ENCODE results near the gene GTF2IRD2.
"Not testable (repeated sequence)": the region's sequence is repeated elsewhere in the genome, so short reads cannot be mapped to it uniquely, and the experiment has no call there.

DNA sequence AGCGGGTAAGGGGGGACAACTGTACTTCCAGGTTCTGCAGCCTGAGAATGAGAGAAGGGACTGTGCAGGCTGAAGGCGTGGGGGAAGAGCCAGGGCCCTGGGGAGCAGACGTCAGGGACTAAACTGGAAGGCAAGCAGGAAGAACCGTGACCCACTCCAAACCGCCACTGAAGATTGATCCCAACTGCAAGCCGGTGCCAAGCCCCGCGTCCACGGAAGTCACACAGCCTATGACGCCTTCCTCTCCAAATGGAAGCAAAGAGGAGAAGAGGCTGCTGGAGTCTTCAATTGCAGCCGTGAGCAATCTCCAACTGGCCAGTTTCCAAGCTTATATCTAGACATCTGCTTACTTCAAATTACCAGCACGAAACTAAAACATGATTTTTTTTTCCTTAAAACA is 1.6 kb downstream of the GTF2IRD2 start:
- TF ChIP-seq, protein P1, sequence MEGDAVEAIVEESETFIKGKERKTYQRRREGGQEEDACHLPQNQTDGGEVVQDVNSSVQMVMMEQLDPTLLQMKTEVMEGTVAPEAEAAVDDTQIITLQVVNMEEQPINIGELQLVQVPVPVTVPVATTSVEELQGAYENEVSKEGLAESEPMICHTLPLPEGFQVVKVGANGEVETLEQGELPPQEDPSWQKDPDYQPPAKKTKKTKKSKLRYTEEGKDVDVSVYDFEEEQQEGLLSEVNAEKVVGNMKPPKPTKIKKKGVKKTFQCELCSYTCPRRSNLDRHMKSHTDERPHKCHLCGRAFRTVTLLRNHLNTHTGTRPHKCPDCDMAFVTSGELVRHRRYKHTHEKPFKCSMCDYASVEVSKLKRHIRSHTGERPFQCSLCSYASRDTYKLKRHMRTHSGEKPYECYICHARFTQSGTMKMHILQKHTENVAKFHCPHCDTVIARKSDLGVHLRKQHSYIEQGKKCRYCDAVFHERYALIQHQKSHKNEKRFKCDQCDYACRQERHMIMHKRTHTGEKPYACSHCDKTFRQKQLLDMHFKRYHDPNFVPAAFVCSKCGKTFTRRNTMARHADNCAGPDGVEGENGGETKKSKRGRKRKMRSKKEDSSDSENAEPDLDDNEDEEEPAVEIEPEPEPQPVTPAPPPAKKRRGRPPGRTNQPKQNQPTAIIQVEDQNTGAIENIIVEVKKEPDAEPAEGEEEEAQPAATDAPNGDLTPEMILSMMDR (IDR thresholded peaks at IDR 0.05; ENCODE audit: control extremely low read depth in 1 of 3, insufficient read depth in 1 of 3, low read depth in 1 of 3, low read length in 3 of 3) = not testable (repeated sequence)
- not testable (repeated sequence) for TF ChIP-seq POLR2AphosphoS5 (IDR thresholded peaks at IDR 0.05; ENCODE audit: low read depth, low read length); SIX5 (IDR thresholded peaks at IDR 0.05; ENCODE audit: low read depth, low read length); BACH1 (IDR thresholded peaks at IDR 0.05; ENCODE audit: low read length); EZH2 (IDR thresholded peaks at IDR 0.05; ENCODE audit: low read depth, low read length, severe bottlenecking); CBX5 (IDR thresholded peaks at IDR 0.05; ENCODE audit: low read depth, low read length); NRF1 (IDR thresholded peaks at IDR 0.05; ENCODE audit: low read depth, low read length); CREB1 (IDR thresholded peaks at IDR 0.05); TCF12 (IDR thresholded peaks at IDR 0.05; ENCODE audit: low read depth, low read length)
